Stromal cell of bone marrow (primary cell): ENCODE measurements around the gene ZFP36.
"Not testable (repeated sequence)": the region's sequence is repeated elsewhere in the genome, so short reads cannot be mapped to it uniquely, and the experiment has no call there.

Source experiments
- DNase-seq: peaks from one replicate; pipeline ENCODE4 v3.0.0-alpha.2; 2012; ENCODE audit warnings: low read depth

The ZFP36 gene

GRCh38 chr19:39446365-39447084 lies 39.9 kb downstream of the ZFP36 start:
- DNase-seq: no peak

DNA sequence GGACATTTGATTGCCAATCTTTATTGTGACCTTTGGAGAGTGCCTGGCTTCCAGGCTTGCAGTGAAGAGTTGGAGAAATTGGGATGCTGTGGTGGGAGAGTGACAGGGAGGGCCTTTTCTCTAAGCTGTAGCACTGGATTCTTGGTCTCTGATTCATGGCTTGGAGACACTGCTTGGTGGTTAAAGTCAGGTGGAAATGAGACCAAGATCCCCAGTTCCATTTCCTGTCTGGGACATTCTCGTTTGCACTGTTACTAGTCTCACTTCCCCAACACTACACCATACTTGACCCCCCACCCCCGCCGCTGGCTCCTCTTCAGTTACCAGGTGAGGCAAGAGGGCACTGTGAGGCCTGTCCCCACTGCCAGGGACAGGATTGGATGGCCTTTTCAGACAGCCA lies 41.6 kb downstream of the ZFP36 start:
- no peak for DNase-seq

DNA sequence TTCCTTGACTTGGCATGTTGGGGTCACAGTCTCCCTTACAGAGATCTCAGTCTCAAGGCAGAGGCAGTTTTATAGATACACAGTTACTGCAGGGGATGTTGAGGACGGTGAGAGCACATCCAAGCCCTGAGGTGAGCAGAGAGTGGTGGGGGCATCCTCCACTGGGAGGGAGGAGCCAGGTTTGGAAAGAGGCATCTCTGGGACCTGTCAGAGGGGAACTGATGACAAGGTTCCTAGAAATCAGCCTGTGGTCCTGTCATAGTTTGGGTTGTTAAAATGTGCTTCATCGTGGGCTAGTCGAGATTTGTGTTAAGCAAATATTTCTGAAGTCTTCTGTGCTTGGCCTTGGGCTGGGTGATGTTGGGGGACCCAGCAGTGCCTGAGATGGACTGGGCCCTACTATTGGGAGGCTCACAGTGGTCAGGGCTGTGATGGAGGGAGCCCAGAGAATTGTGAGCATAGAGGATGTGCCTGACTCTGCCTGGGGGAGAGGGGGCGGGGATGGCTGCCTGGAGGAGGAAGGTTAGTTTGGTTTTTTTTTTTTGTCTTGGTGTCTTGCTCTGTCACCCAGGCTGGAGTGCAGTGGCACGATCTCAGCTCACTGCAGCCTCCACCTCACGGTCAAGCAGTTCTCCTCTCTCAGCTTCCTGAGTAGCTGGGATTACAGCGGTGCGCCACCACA lies 42.6 kb downstream of the ZFP36 start:
- DNase-seq: no peak

- not testable (repeated sequence) for DNase-seq
Observed at GRCh38 chr19:39451257-39451656, 44.6 kb downstream of the ZFP36 start.
